HepG2 (cell line): ENCODE data around the gene CNP. TPM values are rescaled to one million over a fixed set of nuclear protein-coding genes. Genes with fewer than 3 reads are reported as not detected.

Source experiments
- BRF2 ChIP-seq: sonication (generic); formaldehyde crosslinking; IDR thresholded peaks from 2 replicates; pipeline ENCODE4 v1.8.1; 2022; ENCODE audit warnings: mild to moderate bottlenecking, missing genetic modification reagents
- E2F5 ChIP-seq: sonication (generic); formaldehyde crosslinking; conservative IDR thresholded peaks from 2 replicates; pipeline ENCODE4 v1.4.0; 2020; ENCODE audit warnings: missing genetic modification reagents
- EP300 ChIP-seq, 3 experiments: sonication (generic) in 1 of 3; formaldehyde crosslinking in 1 of 3; IDR thresholded peaks; 2 replicates each; pipeline versions ENCODE4 v1.5.1 to v1.6.1; 2011 to 2020; ENCODE audit warnings: low read depth in 2 of 3, low read length in 2 of 3, borderline replicate concordance in 1 of 3, improper control_type of control experiment in 1 of 3, mild to moderate bottlenecking in 1 of 3, missing genetic modification reagents in 1 of 3, moderate library complexity in 1 of 3
- FOXA1 ChIP-seq, 2 experiments: fragments of 450-650 bp in 1 of 2; sonication (generic) in 1 of 2; formaldehyde crosslinking in 1 of 2; IDR thresholded peaks; 2 replicates each; pipeline versions ENCODE4 v1.4.0 to v1.6.1; 2016 to 2020; ENCODE audit warnings: missing genetic modification reagents in 1 of 2
- JUN ChIP-seq: sonication (generic); formaldehyde crosslinking; IDR thresholded peaks from 2 replicates; pipeline ENCODE4 v1.4.0; 2020; ENCODE audit warnings: mild to moderate bottlenecking, missing genetic modification reagents
- KDM5B ChIP-seq: sonication (generic); formaldehyde crosslinking; IDR thresholded peaks from 2 replicates; pipeline ENCODE4 v1.4.0; 2020; ENCODE audit warnings: missing genetic modification reagents, mild to moderate bottlenecking, borderline replicate concordance
- LCORL ChIP-seq, 2 experiments: fragments of 450-650 bp in 1 of 2; sonication (generic) in 1 of 2; formaldehyde crosslinking in 1 of 2; IDR thresholded peaks; 2 replicates each; pipeline versions ENCODE4 v1.5.0 to v1.6.1; 2017 to 2020; ENCODE audit warnings: antibody characterized with exemption in 1 of 2, missing genetic modification reagents in 1 of 2
- MEF2D ChIP-seq: sonication (generic); formaldehyde crosslinking; IDR thresholded peaks from 2 replicates; pipeline ENCODE4 v1.5.1; 2020; ENCODE audit warnings: mild to moderate bottlenecking, missing genetic modification reagents
- NBN ChIP-seq: fragments of 450-650 bp; conservative IDR thresholded peaks from 2 replicates; pipeline ENCODE4 v1.6.1; 2017
- NPAS2 ChIP-seq: sonication (generic); formaldehyde crosslinking; IDR thresholded peaks from 2 replicates; pipeline ENCODE4 v1.8.0; 2022; ENCODE audit warnings: mild to moderate bottlenecking, missing genetic modification reagents, borderline replicate concordance
- REXO4 ChIP-seq: sonication (generic); formaldehyde crosslinking; IDR thresholded peaks from 2 replicates; pipeline ENCODE4 v1.8.0; 2022; ENCODE audit warnings: missing genetic modification reagents, mild to moderate bottlenecking, borderline replicate concordance
- SUZ12 ChIP-seq: fragments of 150-350 bp; IDR thresholded peaks from 2 replicates; pipeline ENCODE4 v1.6.1; 2014; ENCODE audit warnings: low read depth, low read length
- TFAP4 ChIP-seq: sonication (generic); IDR thresholded peaks from 2 replicates; pipeline ENCODE4 v1.6.1; 2016; ENCODE audit warnings: low read depth, borderline replicate concordance
- TIGD3 ChIP-seq: sonication (generic); formaldehyde crosslinking; IDR thresholded peaks from 2 replicates; pipeline ENCODE4 v1.5.1; 2020; ENCODE audit warnings: mild to moderate bottlenecking, missing genetic modification reagents, borderline replicate concordance
- ZBTB14 ChIP-seq: sonication (generic); formaldehyde crosslinking; IDR thresholded peaks from 2 replicates; pipeline ENCODE4 v1.4.0; 2020; ENCODE audit warnings: missing genetic modification reagents
- ZBTB46 ChIP-seq: sonication (generic); formaldehyde crosslinking; IDR thresholded peaks from 2 replicates; pipeline ENCODE4 v1.4.0; 2020; ENCODE audit warnings: mild to moderate bottlenecking, missing genetic modification reagents, borderline replicate concordance
- ZFAT ChIP-seq: sonication (generic); formaldehyde crosslinking; conservative IDR thresholded peaks from 2 replicates; pipeline ENCODE4 v1.8.1; 2023; ENCODE audit warnings: missing genetic modification reagents, inconsistent platforms
- ZKSCAN1 ChIP-seq: fragments of 150-350 bp; IDR thresholded peaks from 2 replicates; pipeline ENCODE4 v1.6.1; 2014; ENCODE audit warnings: low read length
- ZNF335 ChIP-seq: sonication (generic); formaldehyde crosslinking; IDR thresholded peaks from 2 replicates; pipeline ENCODE4 v1.4.0; 2020; ENCODE audit warnings: missing genetic modification reagents
- ZNF772 ChIP-seq: sonication (generic); formaldehyde crosslinking; IDR thresholded peaks from 2 replicates; pipeline ENCODE4 v1.5.0; 2020; ENCODE audit warnings: mild to moderate bottlenecking, missing genetic modification reagents
- polyA plus RNA-seq, 8 experiments: library from polyadenylated mRNA; depleted of rRNA in 3 of 8; stranded (reverse) in 7 of 8; unstranded in 1 of 8; fragments of >200 nt; fragmentation: Illumina TruSeq in 4 of 8; extraction: Trizol in 4 of 8; gene quantifications; 2 replicates each; pipeline versions ENCODE4 v1.2.1 to v1.2.3, GENCODE V29; 2011 to 2016; ENCODE audit warnings: low read depth in 4 of 8, missing spikeins in 1 of 8, mixed read lengths in 1 of 8; ENCODE audit not compliant: insufficient read depth in 1 of 8
- total RNA-seq, 5 experiments: library from RNA; depleted of rRNA; stranded (reverse); fragments of >200 nt; fragmentation: Illumina TruSeq; extraction: Trizol; gene quantifications; 2 replicates each; pipeline ENCODE4 v1.2.3, GENCODE V29; 2016; ENCODE audit warnings: low read depth in 1 of 5

CNP gene
- total and polyA plus RNA-seq, 2 of the 13 experiments (the other 11 are each of a cell fraction or from before 2014, with no cell fraction given) = 97.2 to 161 TPM

- 0 out of 4 replicates have a peak, but pooled peaks of 1 of the 2 experiments have one; percentile 45 for TF ChIP-seq EP300 (IDR thresholded peaks at IDR 0.05; ENCODE audit: low read depth in 2 of 2, low read length in 2 of 2)
- TF ChIP-seq EP300 (CRISPR knock-in tag; IDR thresholded peaks at IDR 0.05; ENCODE audit: borderline replicate concordance) = no peak
- TF ChIP-seq TFAP4 = peak; percentile 15; the same call in 1 of the 2 replicates
- peak; percentile 74 for TF ChIP-seq KDM5B (CRISPR knock-in tag)
- TF ChIP-seq JUN (CRISPR knock-in tag) = no peak
- TF ChIP-seq MEF2D (CRISPR knock-in tag) = 0 out of 2 replicates have a peak, but pooled peaks have one; percentile 50
- TF ChIP-seq NBN = no peak
- TF ChIP-seq ZBTB46 (CRISPR knock-in tag) = no peak
- no peak for TF ChIP-seq FOXA1 (IDR thresholded peaks at IDR 0.05)
- TF ChIP-seq FOXA1 (CRISPR knock-in tag; IDR thresholded peaks at IDR 0.05) = no peak
- TF ChIP-seq ZNF772 (CRISPR knock-in tag) = no peak; the same call in 1 of the 2 replicates
- TF ChIP-seq SUZ12 = peak; percentile 86
- no peak for TF ChIP-seq ZBTB14 (CRISPR knock-in tag)
- no peak for TF ChIP-seq NPAS2 (CRISPR knock-in tag)
- no peak for TF ChIP-seq ZNF335 (CRISPR knock-in tag)
- TF ChIP-seq TIGD3 (CRISPR knock-in tag) = peak; percentile 34; the same call in 1 of the 2 replicates
- TF ChIP-seq BRF2 (CRISPR knock-in tag) = 0 out of 2 replicates have a peak, but pooled peaks have one; percentile 46
- TF ChIP-seq ZFAT (CRISPR knock-in tag) = no peak
- TF ChIP-seq REXO4 (CRISPR knock-in tag) = 0 out of 2 replicates have a peak, but pooled peaks have one; percentile 41
- no peak for TF ChIP-seq ZKSCAN1
- TF ChIP-seq E2F5 (CRISPR knock-in tag) = peak; percentile 17; the same call in 1 of the 2 replicates
- no peak for TF ChIP-seq LCORL (IDR thresholded peaks at IDR 0.05)
- no peak; the same call in 1 of the 2 replicates for TF ChIP-seq LCORL (CRISPR knock-in tag; IDR thresholded peaks at IDR 0.05)
Measured at GRCh38 chr17:41918314-41919164, 48.1 kb upstream of the CNP start, which contains the start of gene ACLY (continued).
